Ascending aorta (tissue), 2 donors: ENCODE data around the gene ASIC5. TPM values are rescaled to one million over a fixed set of nuclear protein-coding genes. Genes with fewer than 3 reads are reported as not detected.

ENCODE experiments used
- DNase-seq, 2 donors: peaks; one replicate each; pipeline ENCODE4 v3.0.0-alpha.2; 2019; ENCODE audit warnings: low spot score in 2 of 2
- H3K27ac ChIP-seq, 2 donors: fragments of 200-600 bp; sonication (generic); one replicate each; pipeline ENCODE4 v1.5.1; 2016 to 2017; ENCODE audit warnings: mild to moderate bottlenecking in 1 of 2
- H3K27me3 ChIP-seq: fragments of 200-600 bp; sonication (generic); one replicate; pipeline ENCODE4 v1.5.1; 2017
- H3K36me3 ChIP-seq, 2 donors: fragments of 200-600 bp; sonication (generic); one replicate each; pipeline ENCODE4 v1.5.1; 2016
- H3K4me1 ChIP-seq, 2 donors: fragments of 200-600 bp; sonication (generic); one replicate each; pipeline ENCODE4 v1.5.1; 2016 to 2017; ENCODE audit warnings: mild to moderate bottlenecking in 1 of 2
- H3K4me3 ChIP-seq, 2 donors: fragments of 200-600 bp; sonication (generic); one replicate each; pipeline ENCODE4 v1.5.1; 2016 to 2017; ENCODE audit warnings: mild to moderate bottlenecking in 1 of 2
- H3K9me3 ChIP-seq, 2 donors: fragments of 200-600 bp; sonication (generic); one replicate each; pipeline ENCODE4 v1.5.1; 2016
- CTCF ChIP-seq, 3 experiments: fragments of 200-600 bp in 2 of 3; fragments of 450-650 bp in 1 of 3; sonication (generic) in 2 of 3; IDR thresholded peaks; one replicate each; pipeline ENCODE4 v1.5.1; 2016 to 2019; ENCODE audit warnings: antibody characterized with exemption in 3 of 3, mild to moderate bottlenecking in 1 of 3, moderate library complexity in 1 of 3
- intact Hi-C: fragments of 100-400 bp; cut with DNase I; formaldehyde crosslinking; loops from one replicate; pipeline ENCODE4 v1.15.1; 2023
- total RNA-seq: library from RNA; depleted of rRNA; stranded (reverse); fragments of >200 nt; gene quantifications from one replicate; pipeline ENCODE4 v1.1.0, GENCODE V29; 2016

Gene ASIC5
- total RNA-seq, 1 donor from 2014 or later = not detected

- no peaks in the 10 kb centered on the region for H3K36me3 ChIP-seq
- no peak for DNase-seq
- H3K4me3 ChIP-seq = no peak overlapping the region
- no peaks in the 10 kb centered on the region for H3K27me3 ChIP-seq
- H3K4me1 ChIP-seq = no peaks in the 10 kb centered on the region
- intact Hi-C loops = no loop called here
- no peaks in the 10 kb centered on the region for H3K9me3 ChIP-seq
- no peak overlapping the region for H3K27ac ChIP-seq
- TF ChIP-seq CTCF (IDR thresholded peaks at IDR 0.05) = no peak
Observed at GRCh38 chr4:155887847-155888570, 21.9 kb upstream of the ASIC5 start.

GRCh38 chr4:155887045-155887444, 21.0 kb upstream of the ASIC5 start:
- TF ChIP-seq CTCF (IDR thresholded peaks at IDR 0.05) = no peak
- Histone ChIP-seq H3K4me3 (no peak overlapping the region), H3K4me1 (no peaks in the 10 kb centered on the region), H3K27me3 (no peaks in the 10 kb centered on the region), H3K27ac (no peak overlapping the region), H3K36me3 (no peaks in the 10 kb centered on the region), H3K9me3 (no peaks in the 10 kb centered on the region)
- intact Hi-C loops = no loop called here
- DNase-seq = no peak

DNA sequence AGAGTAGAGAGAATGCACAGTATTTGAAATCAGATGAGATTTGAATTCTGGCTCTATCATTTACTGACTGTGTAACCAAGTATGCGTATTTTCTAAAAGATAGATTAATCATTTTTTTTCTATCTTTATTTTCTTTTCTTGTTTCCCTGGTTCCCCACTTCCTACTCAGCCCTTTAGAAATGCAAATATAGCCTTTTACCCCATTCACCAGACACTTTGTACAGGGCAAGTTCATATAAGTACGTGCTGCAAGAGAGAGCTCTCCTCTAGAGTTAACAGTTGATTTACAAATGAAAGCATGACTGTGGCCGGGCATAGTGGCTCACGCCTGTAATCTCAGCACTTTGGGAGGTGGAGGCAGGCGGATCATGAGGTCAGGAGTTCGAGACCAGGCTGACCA, 19.6 kb upstream of the ASIC5 start:
- Histone ChIP-seq H3K27ac (no peak overlapping the region), H3K36me3 (no peaks in the 10 kb centered on the region), H3K9me3 (no peaks in the 10 kb centered on the region), H3K4me1 (no peaks in the 10 kb centered on the region), H3K4me3 (no peak overlapping the region), H3K27me3 (no peaks in the 10 kb centered on the region)
- intact Hi-C loops = no loop called here
- TF ChIP-seq CTCF (IDR thresholded peaks at IDR 0.05) = no peak
- no peak for DNase-seq

- Histone ChIP-seq H3K27me3 (no peaks in the 10 kb centered on the region), H3K36me3 (no peaks in the 10 kb centered on the region), H3K9me3 (no peaks in the 10 kb centered on the region), H3K4me3 (no peak overlapping the region), H3K27ac (no peak overlapping the region), H3K4me1 (no peaks in the 10 kb centered on the region)
- no peak for TF ChIP-seq CTCF (IDR thresholded peaks at IDR 0.05)
- intact Hi-C loops = no loop called here
- DNase-seq = no peak
Observed at GRCh38 chr4:155883895-155884294, 17.8 kb upstream of the ASIC5 start.

DNA sequence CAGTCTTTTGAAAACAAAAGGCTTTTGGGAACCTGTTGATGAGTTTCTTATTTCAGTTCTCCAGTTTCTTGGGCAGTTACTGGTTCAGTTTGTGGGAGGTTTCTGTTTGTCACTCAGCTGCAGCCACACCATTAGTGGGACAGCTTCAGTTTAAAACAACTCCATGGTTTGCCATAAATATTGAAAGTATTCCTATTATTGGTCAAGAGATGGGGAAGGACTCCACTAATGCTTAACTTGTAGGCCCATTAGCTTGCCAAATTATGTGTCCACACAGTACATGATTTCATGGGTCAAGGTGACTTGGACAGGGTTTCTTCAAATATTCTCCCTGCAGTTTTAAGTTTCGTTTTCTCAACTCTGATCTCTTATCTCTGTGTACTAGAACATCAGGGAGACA, 15.5 kb upstream of the ASIC5 start:
- no peak for DNase-seq
- no peaks in the 10 kb centered on the region for H3K9me3 ChIP-seq
- no peaks in the 10 kb centered on the region for H3K36me3 ChIP-seq
- H3K27ac ChIP-seq = no peak overlapping the region
- TF ChIP-seq CTCF (IDR thresholded peaks at IDR 0.05) = no peak
- H3K27me3 ChIP-seq = no peaks in the 10 kb centered on the region
- no peak overlapping the region for H3K4me3 ChIP-seq
- intact Hi-C loops = no loop called here
- H3K4me1 ChIP-seq = no peaks in the 10 kb centered on the region

GRCh38 chr4:155879767-155880166, 13.7 kb upstream of the ASIC5 start:
- no peaks in the 10 kb centered on the region for H3K27me3 ChIP-seq
- H3K36me3 ChIP-seq = no peaks in the 10 kb centered on the region
- no peaks in the 10 kb centered on the region for H3K4me1 ChIP-seq
- H3K9me3 ChIP-seq = no peaks in the 10 kb centered on the region
- intact Hi-C loops = no loop called here
- no peak overlapping the region for H3K27ac ChIP-seq
- DNase-seq = no peak
- H3K4me3 ChIP-seq = no peak overlapping the region
- no peak for TF ChIP-seq CTCF (IDR thresholded peaks at IDR 0.05)
